Left cardiac atrium (tissue), 4 donors: Measurements from ENCODE around the gene CCDC117. TPM values are rescaled to one million over a fixed set of nuclear protein-coding genes. Genes with fewer than 3 reads are reported as not detected.
A peak's percentile ranks its signal among the peaks of the same experiment; 100 is the strongest.
"Not testable (repeated sequence)": the region's sequence is repeated elsewhere in the genome, so short reads cannot be mapped to it uniquely, and the experiment has no call there.

ENCODE experiments used
- ATAC-seq, 2 donors: fragments of 200-7000 bp; cut with Tn5 transposase; one replicate each; pipeline ENCODE4 v1.9.1; 2020; ENCODE audit warnings: mild to moderate bottlenecking in 2 of 2, moderate library complexity in 2 of 2
- DNase-seq: peaks from one replicate; pipeline ENCODE4 v3.0.0-alpha.2; 2020
- intact Hi-C, 2 donors: fragments of 100-400 bp; cut with DNase I; formaldehyde crosslinking; loops; one replicate each; pipeline versions ENCODE4 v1.14.1 to v1.15.1; 2022 to 2023
- long read RNA-seq: library from polyadenylated mRNA; unstranded; transcript quantifications from one replicate; pipeline ENCODE4 v2.0.0, GENCODE V29; 2021
- total RNA-seq, 2 donors: library from RNA; stranded (reverse); fragmentation: NEBNext Ultra II Directional; extraction: Animal tissue kit (Norgen Biotek cat#: 25700); gene quantifications; one replicate each; pipeline ENCODE4 v1.2.1, GENCODE V29; 2021
- donor health status: DM: no; HTN: yes; CAD: no.
- donor health status: DM: no; HTN: yes; CAD: no; lungs with severe emphysema.
- donor health status: DM: yes; HTN: yes; CAD: no.
- donor health status: Dilated cardiomyopathy.

Gene CCDC117
- 10 to 100 TPM; 12.9 to 13.6 TPM for total RNA-seq
- long read RNA-seq, transcript CCDC117-201 (5 exons, 3,985 nt): major isoform, 12 of 17 reads
- long read RNA-seq, partial matches to known transcripts: 4 of 17 reads
- long read RNA-seq, other reads (novel, unspliced or antisense): 1 of 17 reads

DNA sequence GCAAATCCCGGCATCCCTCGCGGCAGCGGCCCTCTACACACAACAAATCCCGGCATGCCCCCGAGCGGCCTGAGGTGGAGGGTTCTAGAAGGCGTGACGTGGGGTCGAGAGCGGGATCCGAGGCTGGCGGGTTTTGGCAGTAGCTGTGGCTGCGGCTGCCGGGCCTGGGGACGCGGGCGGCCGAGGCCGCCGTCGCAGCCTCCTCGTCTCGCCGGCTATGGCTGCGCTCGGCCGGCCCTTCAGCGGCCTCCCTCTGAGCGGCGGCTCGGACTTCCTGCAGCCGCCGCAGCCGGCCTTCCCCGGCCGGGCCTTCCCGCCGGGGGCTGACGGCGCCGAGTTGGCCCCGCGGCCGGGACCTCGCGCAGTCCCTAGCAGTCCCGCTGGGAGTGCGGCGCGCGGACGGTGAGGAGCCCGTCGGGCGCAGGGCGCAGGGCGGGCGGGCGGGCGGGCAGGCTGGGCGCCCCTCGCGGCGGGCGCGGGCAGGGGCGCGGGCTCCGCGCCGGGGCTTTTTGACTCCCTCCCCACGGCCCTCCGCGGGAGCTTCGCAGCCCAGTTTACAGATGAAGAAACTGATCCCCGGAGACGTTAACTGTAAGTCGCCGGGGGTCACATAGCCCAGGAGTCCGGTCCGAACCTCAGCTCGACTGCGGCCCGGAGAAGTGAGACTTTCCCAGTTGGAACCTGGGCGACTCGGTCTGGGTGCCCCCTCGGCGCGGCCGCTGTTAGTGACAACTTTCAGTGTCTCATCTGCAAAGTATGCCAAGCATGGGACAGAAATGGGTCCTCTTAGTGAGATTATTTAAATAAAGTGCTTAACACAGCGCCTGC is at the start of gene CCDC117:
TSS of gene CCDC117 (plus strand) at position 63 of the 828 bp plus-strand sequence. CDS start at position 218, 155 bp downstream.
- intact Hi-C loops: no loop called here
- DNase-seq (peak; percentile 97), ATAC-seq (peak; percentile 97 to 98)

GRCh38 chr22:28728002-28728401 is 44.5 kb upstream of the CCDC117 start:
- intact Hi-C loops: no loop called here
- ATAC-seq (no peak), DNase-seq (no peak)

DNA sequence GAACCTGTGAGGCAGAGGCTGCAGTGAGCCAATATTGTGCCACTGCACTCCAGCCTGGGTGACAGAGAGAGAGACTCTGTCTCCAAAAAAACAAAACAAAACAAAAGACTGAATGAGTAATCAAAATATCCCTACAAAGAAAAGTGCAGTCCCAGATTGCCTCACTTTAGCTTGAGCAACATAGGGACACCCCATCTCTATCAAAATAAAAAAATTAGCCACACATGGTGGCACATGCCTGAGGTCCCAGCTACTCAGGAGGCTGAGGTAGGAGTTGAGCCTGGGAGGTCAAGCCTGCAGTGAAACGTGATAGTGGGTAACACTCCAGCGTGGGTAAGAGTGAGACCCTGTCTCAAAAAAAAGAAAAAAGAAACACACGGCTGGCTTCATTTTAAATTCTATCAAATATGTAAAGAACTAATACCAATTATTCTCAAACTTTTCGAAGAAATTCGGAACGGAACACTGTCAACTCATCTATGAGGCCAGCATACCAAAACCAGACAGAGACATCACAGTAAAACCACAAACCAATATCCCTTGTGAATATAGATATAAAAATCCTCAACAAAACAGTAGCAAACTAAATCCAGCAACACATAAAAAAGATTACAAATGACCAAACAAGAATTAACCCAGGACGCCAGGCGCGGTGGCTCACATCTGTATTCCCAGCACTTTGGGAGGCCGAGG is 43.7 kb upstream of the CCDC117 start:
- DNase-seq (no peak), ATAC-seq (no peak)
- intact Hi-C loops: no loop called here

DNA sequence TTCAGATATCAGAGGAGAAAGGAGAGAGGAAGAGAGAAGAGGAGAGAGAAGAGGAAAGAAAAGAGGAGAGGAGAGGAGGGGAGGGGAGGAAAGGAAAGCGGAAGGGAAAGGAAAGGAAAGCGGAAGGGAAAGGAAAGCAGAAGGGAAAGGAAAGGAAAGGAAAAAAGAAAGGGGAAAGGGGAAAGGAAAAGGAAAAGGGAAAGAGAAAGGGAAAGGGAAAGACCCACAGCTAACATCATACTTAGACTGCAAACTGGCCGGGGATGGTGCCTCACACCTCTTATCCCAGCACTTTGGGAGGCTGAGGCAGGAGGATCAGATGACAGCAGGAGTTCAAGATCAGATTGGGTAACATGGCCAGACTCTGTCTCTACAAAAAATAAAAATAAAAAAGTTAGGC is 42.3 kb upstream of the CCDC117 start:
- ATAC-seq (no peak), DNase-seq (no peak)
- intact Hi-C loops: no loop called here

DNA sequence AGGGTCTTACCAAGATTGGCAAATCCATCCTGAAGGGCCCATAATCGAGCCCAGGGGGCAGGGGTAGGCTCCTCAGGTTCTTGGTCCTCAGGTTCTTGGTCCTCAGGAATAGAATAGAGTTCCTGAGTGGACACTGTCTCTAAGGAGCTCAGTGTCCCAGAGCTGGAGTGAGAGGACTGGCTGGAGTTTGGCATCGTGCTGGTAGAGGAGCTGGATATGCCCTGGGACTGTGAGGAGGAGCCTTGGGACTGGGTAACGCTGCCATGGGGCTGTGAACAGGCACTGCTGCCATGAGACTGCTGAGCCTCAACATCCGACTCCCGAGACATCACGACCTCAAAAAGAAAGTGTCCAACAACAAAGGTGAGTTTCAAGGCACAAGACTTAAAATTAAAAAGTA is 38.1 kb upstream of the CCDC117 start:
- intact Hi-C loops: no loop called here
- ATAC-seq (no peak), DNase-seq (no peak)

GRCh38 chr22:28736301-28737155 is 36.0 kb upstream of the CCDC117 start:
- DNase-seq (no peak), ATAC-seq (no peak)
- intact Hi-C loops: no loop called here

DNA sequence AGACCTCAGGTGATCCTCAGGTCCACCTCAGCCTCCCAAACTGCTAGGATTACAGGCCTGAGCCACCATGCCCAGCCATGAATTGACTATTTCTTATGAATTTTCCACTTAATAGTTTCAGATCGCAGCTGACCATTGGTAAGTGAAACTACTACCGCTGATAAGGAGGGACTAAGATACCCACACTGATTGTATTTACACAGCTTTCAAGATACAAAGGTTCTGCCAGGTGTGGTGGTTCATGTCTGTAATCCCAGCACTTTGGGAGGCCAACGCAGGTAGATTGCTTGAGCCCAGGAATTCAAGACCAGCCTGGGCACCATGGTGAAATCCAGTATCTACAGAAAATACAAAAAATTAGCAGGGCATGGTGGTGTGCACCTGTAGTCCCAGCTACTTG is 34.8 kb upstream of the CCDC117 start:
- DNase-seq: no peak
- no peak for ATAC-seq
- intact Hi-C loops: no loop called here

GRCh38 chr22:28738876-28739275 is 33.6 kb upstream of the CCDC117 start:
- ATAC-seq, DNase-seq, intact Hi-C loops: not testable (repeated sequence)

DNA sequence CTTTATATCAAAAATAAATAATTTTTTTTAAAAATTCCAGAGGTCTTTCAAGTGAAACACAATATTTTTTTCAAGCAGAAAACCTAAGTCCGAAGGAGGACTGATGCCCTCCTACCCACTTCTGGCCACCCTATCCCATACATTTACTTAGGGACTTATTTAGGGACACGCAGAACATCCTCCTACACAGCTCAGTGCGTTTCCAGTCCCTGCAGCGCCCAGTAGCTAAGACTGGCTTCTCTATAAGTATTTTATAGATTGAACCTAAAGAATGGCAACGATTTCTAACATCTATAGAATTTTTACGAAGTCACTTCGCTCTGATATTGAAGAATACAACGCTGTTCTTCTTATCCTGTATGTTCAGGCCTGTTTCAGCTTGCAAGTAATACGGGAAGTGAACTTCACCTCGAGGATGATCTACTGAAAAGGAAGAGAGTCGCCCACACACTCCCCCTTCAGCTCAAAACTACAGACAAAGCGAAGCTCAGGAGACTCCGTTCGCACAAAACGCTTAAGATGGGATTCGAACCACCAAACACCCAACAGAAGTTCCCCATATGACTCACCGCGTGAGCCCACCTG is 31.2 kb upstream of the CCDC117 start:
- intact Hi-C loops: loop anchor here in 1 of 2 donors (5.0 kb wide), 1 partner anchor 61 kb away; the partner anchor contains the start of gene XBP1
- ATAC-seq: no peak
- DNase-seq: no peak

DNA sequence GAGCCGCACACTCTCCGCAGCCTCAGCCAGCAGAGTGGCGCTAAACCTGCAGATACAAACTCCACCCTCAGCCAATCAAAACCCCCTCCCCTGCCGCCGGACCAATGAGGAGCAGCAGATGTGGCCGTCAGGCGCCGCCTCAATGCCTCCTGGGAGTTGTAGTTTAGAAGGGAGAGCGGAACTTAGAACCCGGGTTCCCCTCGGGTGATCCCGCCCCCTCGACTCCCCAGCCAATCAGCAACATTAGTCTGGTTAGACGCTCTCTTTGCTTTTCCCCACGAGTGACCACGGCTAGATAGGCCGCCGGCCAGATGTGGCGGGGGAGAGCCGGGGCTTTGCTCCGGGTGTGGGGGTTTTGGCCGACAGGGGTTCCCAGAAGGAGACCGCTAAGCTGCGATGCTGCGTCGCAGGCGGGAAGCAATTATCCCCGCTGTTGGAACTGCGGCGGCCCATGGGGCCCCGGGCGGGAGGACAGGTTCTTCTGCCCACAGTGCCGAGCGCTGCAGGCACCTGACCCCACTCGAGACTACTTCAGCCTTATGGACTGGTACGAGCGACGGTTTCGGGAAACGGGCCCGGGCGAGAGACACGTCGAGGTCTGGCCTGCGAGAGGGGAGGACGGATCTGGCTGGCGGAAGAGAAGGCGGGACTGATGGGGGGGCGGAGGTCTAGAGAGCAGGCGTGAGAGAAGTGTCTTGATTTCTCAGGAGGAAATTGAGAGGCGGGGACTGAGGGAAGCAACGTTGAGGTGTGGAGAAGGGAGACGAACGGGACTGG is 30.5 kb upstream of the CCDC117 start, which contains the start of the genes CHEK2 and HSCB:
TSS of gene CHEK2 (minus strand) at position 36 of the 777 bp plus-strand sequence. CDS start 7,099 bp downstream, outside the sequence.
TSS of gene HSCB (plus strand) at position 255 of the 777 bp plus-strand sequence. CDS start at position 312, 57 bp downstream.
- intact Hi-C loops: loop anchor here in 1 of 2 donors (5.0 kb wide), 1 partner anchor 60 kb away; the partner anchor contains the start of gene XBP1
- DNase-seq: peak; percentile 99
- peak; percentile 98 to 99 for ATAC-seq

- ATAC-seq (no peak), DNase-seq (no peak)
- intact Hi-C loops: loop anchor here in 1 of 2 donors (5.0 kb wide), 1 partner anchor 60 kb away; the partner anchor contains the start of gene XBP1
Measured at GRCh38 chr22:28742562-28742962, 29.9 kb upstream of the CCDC117 start.

- ATAC-seq: no peak
- no peak for DNase-seq
- intact Hi-C loops: loop anchor here in 1 of 2 donors (5.0 kb wide), 1 partner anchor 58 kb away; the partner anchor contains the start of gene XBP1
Measured at GRCh38 chr22:28743852-28744251, 28.6 kb upstream of the CCDC117 start.

- DNase-seq (no peak), ATAC-seq (peak in 1 of 2 donors; percentile 71)
- intact Hi-C loops: no loop called here
Measured at GRCh38 chr22:28750471-28750881, 22.0 kb upstream of the CCDC117 start.

GRCh38 chr22:28754512-28754911 is 18.0 kb upstream of the CCDC117 start:
- DNase-seq, intact Hi-C loops, ATAC-seq: not testable (repeated sequence)

GRCh38 chr22:28759861-28760560 is 12.5 kb upstream of the CCDC117 start:
- ATAC-seq: no peak
- intact Hi-C loops: no loop called here
- DNase-seq: no peak

- ATAC-seq (no peak), DNase-seq (no peak)
- intact Hi-C loops: no loop called here
Measured at GRCh38 chr22:28761449-28761755, 11.1 kb upstream of the CCDC117 start.

GRCh38 chr22:28762000-28762399 is 10.5 kb upstream of the CCDC117 start:
- DNase-seq, intact Hi-C loops, ATAC-seq: not testable (repeated sequence)
